B cell (primary cell): ENCODE results near the gene KTI12. TPM values are rescaled to one million over a fixed set of nuclear protein-coding genes. Genes with fewer than 3 reads are reported as not detected.

Source experiments
- ATAC-seq: fragments of 200-7000 bp; cut with Tn5 transposase; one replicate; pipeline ENCODE4 v1.10.0; 2021; ENCODE audit warnings: low read depth, mild to moderate bottlenecking, moderate number of reproducible peaks, moderate library complexity
- CTCF ChIA-PET: fragments of 350-600 bp; sonication (Branson Sonifier 250); formaldehyde crosslinking; loops from one replicate; lab custom pipeline; 2021; ENCODE audit warnings: antibody characterized with exemption, inconsistent platforms; lab: Charles Lee
- POLR2A ChIA-PET: fragments of 350-600 bp; sonication (Branson Sonifier 250); formaldehyde crosslinking; loops from one replicate; lab custom pipeline; 2021; ENCODE audit warnings: antibody characterized with exemption; lab: Charles Lee
- DNase-seq: peaks from one replicate; pipeline ENCODE4 v3.0.0; 2013
- H2AFZ ChIP-seq: 2 replicates; pipeline ENCODE4 v1.6.1; 2012; ENCODE audit warnings: mild to moderate bottlenecking, low read depth, low read length; ENCODE audit not compliant: insufficient read depth, poor library complexity, severe bottlenecking
- H3K27ac ChIP-seq, 2 donors: 1 replicate in 1 of 2; 2 replicates in 1 of 2; pipeline ENCODE4 v1.5.1; 2012 to 2013; ENCODE audit warnings: low read length in 2 of 2, mild to moderate bottlenecking in 2 of 2, moderate library complexity in 1 of 2
- H3K27me3 ChIP-seq, 4 experiments: fragments of 200-600 bp in 1 of 4; sonication (generic) in 1 of 4; replicated peaks in 1 of 4; 1 replicate in 2 of 4; 2 replicates in 2 of 4; pipeline versions ENCODE4 v1.6.1 to v1.7.0; 2013 to 2016; ENCODE audit warnings: low read length in 3 of 4, mild to moderate bottlenecking in 2 of 4, mixed read lengths in 1 of 4, moderate library complexity in 1 of 4; ENCODE audit not compliant: insufficient read depth in 4 of 4, control insufficient read depth in 3 of 4; ENCODE audit errors: control extremely low read depth in 1 of 4
- H3K36me3 ChIP-seq, 2 experiments: replicated peaks in 1 of 2; 1 replicate in 1 of 2; 2 replicates in 1 of 2; pipeline versions ENCODE4 v1.6.1 to v1.7.1; 2013; ENCODE audit warnings: low read length in 1 of 2; ENCODE audit not compliant: insufficient read depth in 2 of 2, control insufficient read depth in 1 of 2; ENCODE audit errors: control extremely low read depth in 1 of 2, extremely low read depth in 1 of 2
- H3K4me1 ChIP-seq, 2 donors: fragments of 200-600 bp in 1 of 2; sonication (generic) in 1 of 2; 1 replicate in 1 of 2; 2 replicates in 1 of 2; pipeline versions ENCODE4 v1.5.1 to v1.6.1; 2013 to 2017; ENCODE audit warnings: low read length in 2 of 2; ENCODE audit not compliant: control insufficient read depth in 2 of 2, insufficient read depth in 2 of 2
- H3K4me2 ChIP-seq: replicated peaks from 2 replicates; pipeline ENCODE3; 2012; ENCODE audit warnings: mild to moderate bottlenecking, low read depth, low read length; ENCODE audit not compliant: poor library complexity, severe bottlenecking
- H3K4me3 ChIP-seq, 5 experiments: fragments of 200-600 bp in 1 of 5; sonication (generic) in 1 of 5; 1 replicate in 3 of 5; 2 replicates in 2 of 5; pipeline versions ENCODE4 v1.5.1 to v1.7.0; 2011 to 2016; ENCODE audit warnings: low read length in 4 of 5, mild to moderate bottlenecking in 4 of 5, low read depth in 2 of 5, control low read depth in 1 of 5, moderate library complexity in 1 of 5; ENCODE audit not compliant: insufficient read depth in 1 of 5; ENCODE audit errors: control extremely low read depth in 1 of 5, extremely low read depth in 1 of 5
- H3K79me2 ChIP-seq: fragments of 200-600 bp; sonication (generic); one replicate; pipeline ENCODE4 v1.6.0; 2016; ENCODE audit warnings: low read length; ENCODE audit not compliant: control insufficient read depth, insufficient read depth
- H3K9ac ChIP-seq: fragments of 200-600 bp; sonication (generic); 2 replicates; pipeline ENCODE4 v1.6.1; 2017; ENCODE audit warnings: mild to moderate bottlenecking, low read length, moderate library complexity
- H3K9me3 ChIP-seq, 3 donors: one replicate each; pipeline versions ENCODE4 v1.6.1 to v1.7.1; 2013; ENCODE audit warnings: low read length in 2 of 3; ENCODE audit not compliant: control insufficient read depth in 2 of 3, insufficient read depth in 1 of 3; ENCODE audit errors: control extremely low read depth in 1 of 3
- H4K20me1 ChIP-seq: 2 replicates; pipeline ENCODE4 v1.6.0; 2012; ENCODE audit warnings: mild to moderate bottlenecking, low read length; ENCODE audit not compliant: insufficient read depth, control insufficient read depth, poor library complexity, severe bottlenecking
- H3K27ac Mint-ChIP-seq: one replicate; pipeline ENCODE4 v1.8.0; 2021; ENCODE audit warnings: mixed read lengths
- H3K27me3 Mint-ChIP-seq: one replicate; pipeline ENCODE4 v1.8.0; 2021; ENCODE audit warnings: mixed read lengths
- H3K4me1 Mint-ChIP-seq: one replicate; pipeline ENCODE4 v1.8.0; 2021; ENCODE audit warnings: mixed read lengths
- H3K4me3 Mint-ChIP-seq: one replicate; pipeline ENCODE4 v1.8.0; 2021; ENCODE audit warnings: mixed read lengths
- H3K9me3 Mint-ChIP-seq: one replicate; pipeline ENCODE4 v1.8.0; 2022; ENCODE audit warnings: mixed read lengths; ENCODE audit not compliant: insufficient read depth
- CTCF ChIP-seq: fragments of 200-600 bp; IDR thresholded peaks from one replicate; pipeline ENCODE4 v1.8.0; 2022; ENCODE audit warnings: antibody characterized with exemption, mild to moderate bottlenecking
- EZH2 ChIP-seq: IDR thresholded peaks from 2 replicates; pipeline ENCODE4 v1.6.1; 2012; ENCODE audit warnings: borderline replicate concordance, low read depth, mild to moderate bottlenecking, moderate library complexity, low read length; ENCODE audit not compliant: insufficient read depth, poor library complexity, severe bottlenecking
- WGBS: methylation state at CpG from one replicate; pipeline ENCODE4 v1.1.5; 2013; ENCODE audit warnings: missing lambda C conversion rate; ENCODE audit not compliant: insufficient coverage; 5-methylcytosine and 5-hydroxymethylcytosine counted together
- intact Hi-C: fragments of 100-400 bp; cut with micrococcal nuclease; formaldehyde crosslinking; loops from one replicate; pipeline ENCODE4 v1.10.0; 2022
- polyA plus RNA-seq: library from polyadenylated mRNA; depleted of rRNA; stranded (reverse); fragments of >200 nt; gene quantifications from 2 replicates; pipeline ENCODE4 v1.2.3, GENCODE V29; 2012
- total RNA-seq, 2 donors: library from RNA; stranded (reverse); fragments of 120-200 nt in 1 of 2; gene quantifications; 1 replicate in 1 of 2; 2 replicates in 1 of 2; pipeline versions ENCODE4 v1.2.3 to v1.2.4, GENCODE V29; 2013 to 2022

KTI12 gene
- total and polyA plus RNA-seq, 2 donors (not counting 1 experiment from before 2014, with no cell fraction given), result 14.7 to 22.5 TPM

- Histone ChIP-seq H3K36me3 (peaks cover 5 to 17% of the 10 kb centered on the region in 2 experiments), H4K20me1 (no peaks in the 10 kb centered on the region), H3K4me1 (no peaks in the 10 kb centered on the region), H3K27ac (no peak overlapping the region), H3K79me2 (peaks cover 28% of the 10 kb centered on the region), H2AFZ (no peak overlapping the region), H3K27me3 (no peaks in the 10 kb centered on the region), H3K9me3 (no peaks in the 10 kb centered on the region), H3K4me3 (no peak overlapping the region), H3K9ac (no peak overlapping the region), H3K4me2 (no peak overlapping the region)
- DNase-seq (no peak), ATAC-seq (no peak)
- no peak overlapping the region for H3K4me3 Mint-ChIP-seq
- H3K4me1 Mint-ChIP-seq, result no peaks in the 10 kb centered on the region
- no CpG with 5 or more reads among the region's 4 CpGs for WGBS
- no peaks in the 10 kb centered on the region for H3K9me3 Mint-ChIP-seq
- TF ChIP-seq CTCF (no peak), EZH2 (no peak)
- H3K27me3 Mint-ChIP-seq, result no peaks in the 10 kb centered on the region
- ChIA-PET CTCF (no interaction called here), POLR2A (no interaction called here)
- intact Hi-C loops, result no loop called here
- no peak overlapping the region for H3K27ac Mint-ChIP-seq
Observed at GRCh38 chr1:52041551-52042185, 8.1 kb upstream of the KTI12 start.

GRCh38 chr1:52037909-52038308 is 4.3 kb upstream of the KTI12 start:
- peaks cover 2% of the 10 kb centered on the region for H4K20me1 ChIP-seq
- H2AFZ ChIP-seq, result no peak overlapping the region
- CTCF ChIA-PET, result interaction anchor here (0.6 kb wide), 1 partner anchor 257 kb away, joined by 3 read pairs; no protein-coding TSS in a partner anchor
- no peak overlapping the region for H3K4me3 Mint-ChIP-seq
- ATAC-seq (no peak), DNase-seq (no peak)
- peaks cover 0 to 7% of the 10 kb centered on the region in 2 donors for H3K4me1 ChIP-seq
- no peaks in the 10 kb centered on the region for H3K9me3 ChIP-seq
- no peak overlapping the region for H3K4me2 ChIP-seq
- TF ChIP-seq CTCF (no peak), EZH2 (no peak)
- no peak overlapping the region for H3K27ac ChIP-seq
- H3K27ac Mint-ChIP-seq, result no peak overlapping the region
- intact Hi-C loops, result no loop called here
- no peaks in the 10 kb centered on the region for H3K9me3 Mint-ChIP-seq
- H3K27me3 ChIP-seq, result no peaks in the 10 kb centered on the region
- peaks cover 5 to 17% of the 10 kb centered on the region in 2 experiments for H3K36me3 ChIP-seq
- H3K9ac ChIP-seq, result no peak overlapping the region
- no peak overlapping the region for H3K4me3 ChIP-seq
- 83% methylated on average over 1 of the region's 1 CpG for WGBS
- POLR2A ChIA-PET, result no interaction called here
- no peaks in the 10 kb centered on the region for H3K27me3 Mint-ChIP-seq
- H3K79me2 ChIP-seq, result peaks cover 6% of the 10 kb centered on the region
- H3K4me1 Mint-ChIP-seq, result peaks cover 11% of the 10 kb centered on the region
